HG02642 (cell line): ENCODE measurements around the gene MTG2.

ENCODE experiments used
- ATAC-seq: cut with Tn5 transposase; IDR thresholded peaks from one replicate; pipeline ENCODE4 v1.9.1; 2021; ENCODE audit warnings: mild to moderate bottlenecking; ENCODE audit not compliant: unreplicated experiment, poor library complexity

Gene MTG2

GRCh38 chr20:62243906-62244515, 61.2 kb downstream of the MTG2 start:
- ATAC-seq = no peak

- ATAC-seq = no peak
Measured at GRCh38 chr20:62244644-62245108, 61.8 kb downstream of the MTG2 start.

- ATAC-seq = no peak
Measured at GRCh38 chr20:62245911-62246280, 63.1 kb downstream of the MTG2 start.

- ATAC-seq = no peak
Measured at GRCh38 chr20:62246431-62246830, 63.6 kb downstream of the MTG2 start.

- ATAC-seq = no peak
Measured at GRCh38 chr20:62246872-62247652, 64.2 kb downstream of the MTG2 start.

GRCh38 chr20:62248890-62249560, 66.2 kb downstream of the MTG2 start:
- ATAC-seq = no peak

- no peak for ATAC-seq
Measured at GRCh38 chr20:62252342-62252966, 69.6 kb downstream of the MTG2 start.
